ENCODE results near the gene PHKB. TPM values are rescaled to one million over a fixed set of nuclear protein-coding genes. Genes with fewer than 3 reads are reported as not detected.

Gene PHKB
- total RNA-seq, 1 donor from 2014 or later = 14.6 TPM

DNA sequence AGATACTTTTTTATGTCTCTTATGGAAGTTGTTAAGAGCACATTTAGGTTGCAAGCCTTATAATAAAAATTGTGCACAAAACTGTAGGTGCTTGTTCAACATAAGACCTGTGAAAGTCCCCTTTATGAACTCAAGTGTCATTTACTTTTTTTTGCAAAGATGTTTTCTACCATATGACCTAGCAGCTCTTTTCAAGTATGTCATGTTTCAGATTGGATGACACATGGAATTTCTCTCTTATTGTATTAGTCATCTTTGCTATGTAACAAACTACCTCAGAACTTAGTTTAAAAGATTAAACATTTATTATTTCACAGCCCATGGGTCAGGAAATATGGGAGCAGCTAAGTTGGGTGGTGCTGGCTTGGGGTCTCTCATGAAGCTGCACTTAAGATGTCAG, 57.9 kb downstream of the PHKB start:
- H3K4me3 ChIP-seq = no peak overlapping the region
- H3K36me3 ChIP-seq = peaks cover 17 to 18% of the 10 kb centered on the region in 2 donors
- H3K4me1 ChIP-seq = peaks cover 0 to 4% of the 10 kb centered on the region in 2 donors
- DNase-seq (ENCODE audit: low spot score in 2 of 2) = no peak
- no peak overlapping the region for H3K27ac ChIP-seq
- H3K27me3 ChIP-seq = no peaks in the 10 kb centered on the region
- TF ChIP-seq, protein P1, sequence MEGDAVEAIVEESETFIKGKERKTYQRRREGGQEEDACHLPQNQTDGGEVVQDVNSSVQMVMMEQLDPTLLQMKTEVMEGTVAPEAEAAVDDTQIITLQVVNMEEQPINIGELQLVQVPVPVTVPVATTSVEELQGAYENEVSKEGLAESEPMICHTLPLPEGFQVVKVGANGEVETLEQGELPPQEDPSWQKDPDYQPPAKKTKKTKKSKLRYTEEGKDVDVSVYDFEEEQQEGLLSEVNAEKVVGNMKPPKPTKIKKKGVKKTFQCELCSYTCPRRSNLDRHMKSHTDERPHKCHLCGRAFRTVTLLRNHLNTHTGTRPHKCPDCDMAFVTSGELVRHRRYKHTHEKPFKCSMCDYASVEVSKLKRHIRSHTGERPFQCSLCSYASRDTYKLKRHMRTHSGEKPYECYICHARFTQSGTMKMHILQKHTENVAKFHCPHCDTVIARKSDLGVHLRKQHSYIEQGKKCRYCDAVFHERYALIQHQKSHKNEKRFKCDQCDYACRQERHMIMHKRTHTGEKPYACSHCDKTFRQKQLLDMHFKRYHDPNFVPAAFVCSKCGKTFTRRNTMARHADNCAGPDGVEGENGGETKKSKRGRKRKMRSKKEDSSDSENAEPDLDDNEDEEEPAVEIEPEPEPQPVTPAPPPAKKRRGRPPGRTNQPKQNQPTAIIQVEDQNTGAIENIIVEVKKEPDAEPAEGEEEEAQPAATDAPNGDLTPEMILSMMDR (IDR thresholded peaks at IDR 0.05) = no peak
- intact Hi-C loops (cut with DNase I) = no loop called here
- no peaks in the 10 kb centered on the region for H3K9me3 ChIP-seq

DNA sequence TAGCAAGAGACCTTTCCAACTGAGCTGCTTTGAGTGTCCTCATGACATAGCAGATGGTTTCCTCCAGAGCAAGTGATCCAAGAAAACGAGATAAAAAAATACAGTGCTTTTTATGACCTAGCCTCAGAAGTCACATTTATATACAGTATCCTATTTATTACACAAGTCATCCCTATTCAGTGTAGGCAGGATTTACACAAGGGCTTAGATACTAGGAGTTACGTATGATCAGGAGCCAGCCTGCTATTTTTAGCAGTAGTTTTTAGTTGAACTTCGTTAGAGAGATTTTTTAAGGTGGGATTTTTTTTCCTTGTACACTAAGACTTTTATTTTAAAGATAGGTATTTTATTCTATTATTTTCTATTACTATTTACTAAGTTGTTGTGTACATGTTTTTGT, 58.4 kb downstream of the PHKB start:
- Histone ChIP-seq H3K27ac (no peak overlapping the region), H3K27me3 (no peaks in the 10 kb centered on the region), H3K4me3 (no peak overlapping the region), H3K4me1 (peaks cover 0 to 4% of the 10 kb centered on the region in 2 donors), H3K9me3 (no peaks in the 10 kb centered on the region), H3K36me3 (peaks cover 12 to 13% of the 10 kb centered on the region in 2 donors)
- TF ChIP-seq, protein P1 (IDR thresholded peaks at IDR 0.05) = no peak
- DNase-seq (ENCODE audit: low spot score in 2 of 2) = no peak
- intact Hi-C loops (cut with DNase I) = no loop called here

DNA sequence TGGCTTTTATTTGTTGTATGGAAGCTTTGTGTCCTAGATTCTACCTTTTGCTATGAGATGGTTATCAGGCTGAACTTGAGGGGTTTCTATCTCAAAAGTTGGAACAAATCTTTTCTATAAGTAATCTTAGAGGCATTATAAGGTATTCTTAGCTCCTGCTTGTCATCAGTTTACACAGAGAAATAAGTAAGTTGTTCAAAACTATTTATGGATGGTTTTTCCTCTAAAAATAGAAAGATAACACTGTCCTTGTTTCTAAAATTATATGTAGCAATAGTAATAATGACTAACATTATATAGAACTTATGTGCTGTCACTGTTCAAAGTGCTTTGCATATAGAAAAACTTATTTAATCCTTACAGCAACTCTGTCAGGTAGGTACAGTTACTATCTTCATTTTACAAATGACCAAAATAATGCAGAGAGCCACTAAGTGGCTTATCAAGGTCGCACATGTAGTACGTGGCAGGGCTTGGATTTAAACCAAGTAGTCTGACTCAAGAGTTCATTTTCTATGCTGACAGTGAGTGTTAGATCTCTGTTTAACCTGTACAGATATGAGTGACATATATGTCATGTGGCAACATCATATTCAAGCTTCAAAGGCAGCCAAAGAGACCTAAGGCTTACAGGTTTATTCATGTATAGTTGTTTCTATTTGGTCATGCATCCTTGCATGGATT, 59.0 kb downstream of the PHKB start:
- no peak for DNase-seq (ENCODE audit: low spot score in 2 of 2)
- intact Hi-C loops (cut with DNase I) = no loop called here

DNA sequence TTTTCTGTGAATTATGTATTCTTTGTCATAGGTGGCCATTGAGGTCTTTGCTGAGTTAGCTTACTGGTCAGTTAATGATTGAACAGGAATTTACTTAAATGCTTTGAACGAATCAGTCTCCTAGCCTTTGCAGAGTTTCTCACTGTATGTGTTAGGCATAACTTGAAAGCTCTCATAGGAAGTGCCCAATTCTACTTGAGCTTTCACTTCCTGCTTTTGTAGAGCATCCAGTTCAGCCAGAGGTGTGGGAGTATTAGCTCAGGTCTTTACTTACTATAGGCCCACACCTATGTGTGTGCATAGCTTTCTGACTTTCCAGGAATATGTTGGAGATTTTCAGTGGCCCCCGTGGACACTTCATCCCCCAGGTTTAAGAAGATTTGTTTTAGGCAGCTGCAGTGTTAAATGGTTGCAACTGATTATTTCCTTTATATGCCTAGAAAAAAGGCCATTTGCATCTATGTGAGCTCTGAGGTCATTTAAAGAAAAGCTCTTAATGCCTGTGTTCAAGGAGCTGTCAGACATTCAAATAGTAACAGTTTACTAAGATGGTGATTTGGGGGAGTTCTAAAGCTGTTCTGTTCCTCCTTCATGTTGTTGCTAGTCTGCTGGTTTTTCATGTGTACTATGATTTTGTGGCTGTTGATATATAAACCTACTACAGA, 62.3 kb downstream of the PHKB start:
- no peak overlapping the region for H3K4me3 ChIP-seq
- intact Hi-C loops (cut with DNase I) = no loop called here
- no peaks in the 10 kb centered on the region for H3K9me3 ChIP-seq
- H3K27ac ChIP-seq = no peak overlapping the region
- DNase-seq (ENCODE audit: low spot score in 2 of 2) = no peak
- TF ChIP-seq, protein P1 (IDR thresholded peaks at IDR 0.05) = no peak
- peaks cover 0 to 4% of the 10 kb centered on the region in 2 donors for H3K4me1 ChIP-seq
- H3K27me3 ChIP-seq = no peaks in the 10 kb centered on the region
- H3K36me3 ChIP-seq = no peaks in the 10 kb centered on the region

More for the DNA sequence above, 59.0 kb downstream of the PHKB start:
- Histone ChIP-seq H3K4me1 (peaks cover 0 to 4% of the 10 kb centered on the region in 2 donors), H3K9me3 (no peaks in the 10 kb centered on the region), H3K4me3 (no peak overlapping the region), H3K27ac (no peak overlapping the region), H3K27me3 (no peaks in the 10 kb centered on the region), H3K36me3 (peaks cover 11 to 12% of the 10 kb centered on the region in 2 donors)
- TF ChIP-seq, protein P1 (IDR thresholded peaks at IDR 0.05) = no peak

DNA sequence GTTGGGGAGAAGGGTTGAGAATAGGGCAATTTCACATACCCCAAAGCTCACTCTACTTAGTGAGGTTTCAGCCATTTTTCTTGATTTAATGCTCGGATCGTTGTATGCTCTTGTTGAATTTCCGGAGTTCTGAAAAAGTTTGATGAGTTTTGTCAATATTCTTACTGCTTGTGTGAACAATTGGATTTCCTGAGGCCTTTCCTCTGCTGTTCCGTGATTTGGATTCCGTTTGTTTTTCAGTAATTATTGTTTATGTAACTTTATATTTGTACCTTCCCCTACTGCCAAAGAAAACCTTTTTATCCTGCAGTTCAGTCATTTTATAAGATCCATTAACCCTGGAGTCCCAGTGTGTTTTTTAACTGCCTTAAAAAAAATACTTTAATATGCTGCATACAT, 62.9 kb downstream of the PHKB start:
- Histone ChIP-seq H3K27ac (no peak overlapping the region), H3K27me3 (no peaks in the 10 kb centered on the region), H3K4me3 (no peak overlapping the region), H3K36me3 (no peaks in the 10 kb centered on the region), H3K9me3 (no peaks in the 10 kb centered on the region), H3K4me1 (peaks cover 0 to 4% of the 10 kb centered on the region in 2 donors)
- intact Hi-C loops (cut with DNase I) = no loop called here
- no peak for DNase-seq (ENCODE audit: low spot score in 2 of 2)
- TF ChIP-seq, protein P1 (IDR thresholded peaks at IDR 0.05) = no peak

Data from ascending aorta (tissue), 2 donors.